Measurements from ENCODE around the gene EIF5A2. TPM values are rescaled to one million over a fixed set of nuclear protein-coding genes. Genes with fewer than 3 reads are reported as not detected.

Gene EIF5A2
- total RNA-seq, 2 experiments from 2014 or later = 5.7 to 8.7 TPM

- ChIA-PET POLR2A (interaction anchor here (0.7 kb wide), 1 partner anchor 21 kb away, joined by 5 read pairs; no protein-coding TSS in a partner anchor), CTCF (interaction anchor here (1.1 kb wide), 1 partner anchor 29 kb away, joined by 5 read pairs; no protein-coding TSS in a partner anchor)
- intact Hi-C loops (cut with micrococcal nuclease) = no loop called here
- Mint-ChIP-seq H3K4me1 (ENCODE audit: low read depth) (no peaks in the 10 kb centered on the region), H3K27ac (no peak overlapping the region), H3K27me3 (peaks cover 32% of the 10 kb centered on the region), H3K9me3 (peaks cover 7% of the 10 kb centered on the region), H3K4me3 (no peak overlapping the region), H3K36me3 (no peaks in the 10 kb centered on the region)
- no peak for DNase-seq
These were observed 68.1 kb downstream of the EIF5A2 start for GRCh38 chr3:170840291-170840859.

GRCh38 chr3:170839518-170840100 is 68.8 kb downstream of the EIF5A2 start:
- H3K27me3 Mint-ChIP-seq = peaks cover 30% of the 10 kb centered on the region
- POLR2A ChIA-PET = no interaction called here

More at GRCh38 chr3:170839518-170840100, 68.8 kb downstream of the EIF5A2 start:
- H3K4me3 Mint-ChIP-seq = no peak overlapping the region
- no peak for DNase-seq
- H3K4me1 Mint-ChIP-seq (ENCODE audit: low read depth) = no peaks in the 10 kb centered on the region
- peaks cover 4% of the 10 kb centered on the region for H3K9me3 Mint-ChIP-seq
- no peak overlapping the region for H3K27ac Mint-ChIP-seq
- CTCF ChIA-PET = interaction anchor here (0.7 kb wide), 1 partner anchor 450 kb away, joined by 3 read pairs; no protein-coding TSS in a partner anchor
- H3K36me3 Mint-ChIP-seq = no peaks in the 10 kb centered on the region
- intact Hi-C loops (cut with micrococcal nuclease) = no loop called here

Other genes starting within 250 kb of the EIF5A2 start
- 100 to 1,000 TPM; 379 to 382 TPM for gene RPL22L1, start 38.4 kb downstream of the EIF5A2 start, total RNA-seq
- gene SLC2A2, start 118.1 kb upstream of the EIF5A2 start, total RNA-seq = not detected

Measured in activated CD4-positive, alpha-beta memory T cell treated with anti-CD3 and anti-CD28 coated beads for 36 hours (primary cell).